ENCODE measurements around the gene PDE3B.
"Not testable (repeated sequence)": the region's sequence is repeated elsewhere in the genome, so short reads cannot be mapped to it uniquely, and the experiment has no call there.

PDE3B gene

GRCh38 chr11:14678350-14678749, 34.7 kb downstream of the PDE3B start:
- no peak for DNase-seq

- DNase-seq, result no peak
Measured at GRCh38 chr11:14679662-14680061, 36.1 kb downstream of the PDE3B start.

- not testable (repeated sequence) for DNase-seq
Measured at GRCh38 chr11:14684234-14684915, 40.8 kb downstream of the PDE3B start.

GRCh38 chr11:14687456-14687855, 43.9 kb downstream of the PDE3B start:
- no peak for DNase-seq

GRCh38 chr11:14687943-14688627, 44.5 kb downstream of the PDE3B start:
- DNase-seq, result no peak

- DNase-seq, result not testable (repeated sequence)
Measured at GRCh38 chr11:14695656-14696055, 52.1 kb downstream of the PDE3B start.

GRCh38 chr11:14698771-14699170, 55.2 kb downstream of the PDE3B start:
- DNase-seq, result no peak

- no peak for DNase-seq
Measured at GRCh38 chr11:14700593-14700992, 57.0 kb downstream of the PDE3B start.

- no peak for DNase-seq
Measured at GRCh38 chr11:14702760-14703159, 59.2 kb downstream of the PDE3B start.

- no peak for DNase-seq
Measured at GRCh38 chr11:14703731-14704130, 60.1 kb downstream of the PDE3B start.

- no peak for DNase-seq
Measured at GRCh38 chr11:14705067-14705466, 61.5 kb downstream of the PDE3B start.

- DNase-seq, result no peak
Measured at GRCh38 chr11:14713496-14714244, 70.1 kb downstream of the PDE3B start.

GRCh38 chr11:14715669-14716068, 72.1 kb downstream of the PDE3B start:
- not testable (repeated sequence) for DNase-seq

- no peak for DNase-seq
Measured at GRCh38 chr11:14722496-14722895, 78.9 kb downstream of the PDE3B start.

- no peak for DNase-seq
Measured at GRCh38 chr11:14725150-14725549, 81.5 kb downstream of the PDE3B start.

GRCh38 chr11:14727215-14727614, 83.6 kb downstream of the PDE3B start:
- no peak for DNase-seq

GRCh38 chr11:14727746-14728145, 84.1 kb downstream of the PDE3B start:
- no peak for DNase-seq

GRCh38 chr11:14740539-14740938, 96.9 kb downstream of the PDE3B start:
- not testable (repeated sequence) for DNase-seq

GRCh38 chr11:14741195-14741594, 97.6 kb downstream of the PDE3B start:
- no peak for DNase-seq

- DNase-seq, result no peak
Measured at GRCh38 chr11:14742849-14743559, 99.4 kb downstream of the PDE3B start.

GRCh38 chr11:14743667-14744066, 100.1 kb downstream of the PDE3B start:
- DNase-seq, result not testable (repeated sequence)

GRCh38 chr11:14746857-14747395, 103.3 kb downstream of the PDE3B start:
- no peak for DNase-seq

GRCh38 chr11:14748090-14748489, 104.5 kb downstream of the PDE3B start:
- DNase-seq, result no peak

All from COR-L47 (cell line).